ENCODE results near the gene ICA1. TPM values are rescaled to one million over a fixed set of nuclear protein-coding genes. Genes with fewer than 3 reads are reported as not detected.

ICA1 gene
- total RNA-seq, 6 experiments from 2014 or later = not detected

- DNase-seq = no peak
- TF ChIP-seq CTCF (IDR thresholded peaks at IDR 0.05) = no peak
- Mint-ChIP-seq H3K9me3 (no peaks in the 10 kb centered on the region), H3K4me1 (ENCODE audit: low read depth) (peaks cover 8% of the 10 kb centered on the region), H3K36me3 (ENCODE audit: low read depth) (peaks cover 10% of the 10 kb centered on the region; the same call in 1 of the 2 replicates), H3K27me3 (ENCODE audit: insufficient read depth) (peaks cover 1% of the 10 kb centered on the region), H3K4me3 (no peak overlapping the region), H3K27ac (no peak overlapping the region)
Observed at GRCh38 chr7:8089036-8089780, 172.8 kb downstream of the ICA1 start.

GRCh38 chr7:8086239-8086638 lies 175.7 kb downstream of the ICA1 start:
- no peak overlapping the region for H3K27ac Mint-ChIP-seq
- H3K27me3 Mint-ChIP-seq (ENCODE audit: insufficient read depth) = no peaks in the 10 kb centered on the region; the same call in 1 of the 2 replicates
- peaks cover 10% of the 10 kb centered on the region; the same call in 1 of the 2 replicates for H3K36me3 Mint-ChIP-seq (ENCODE audit: low read depth)
- no peak for TF ChIP-seq CTCF (IDR thresholded peaks at IDR 0.05)
- no peaks in the 10 kb centered on the region for H3K4me1 Mint-ChIP-seq (ENCODE audit: low read depth)
- no peak for DNase-seq
- H3K4me3 Mint-ChIP-seq = no peak overlapping the region
- H3K9me3 Mint-ChIP-seq = no peaks in the 10 kb centered on the region

- no peaks in the 10 kb centered on the region for H3K9me3 Mint-ChIP-seq
- H3K36me3 Mint-ChIP-seq (ENCODE audit: low read depth) = peaks cover 10% of the 10 kb centered on the region; the same call in 1 of the 2 replicates
- H3K27ac Mint-ChIP-seq = no peak overlapping the region
- no peak for DNase-seq
- H3K27me3 Mint-ChIP-seq (ENCODE audit: insufficient read depth) = no peaks in the 10 kb centered on the region; the same call in 1 of the 2 replicates
- no peak for TF ChIP-seq CTCF (IDR thresholded peaks at IDR 0.05)
- no peaks in the 10 kb centered on the region for H3K4me1 Mint-ChIP-seq (ENCODE audit: low read depth)
- H3K4me3 Mint-ChIP-seq = no peak overlapping the region
Observed at GRCh38 chr7:8085420-8085819, 176.5 kb downstream of the ICA1 start.

- no peaks in the 10 kb centered on the region for H3K4me1 Mint-ChIP-seq (ENCODE audit: low read depth)
- H3K9me3 Mint-ChIP-seq = no peaks in the 10 kb centered on the region
- DNase-seq = no peak
- H3K36me3 Mint-ChIP-seq (ENCODE audit: low read depth) = peaks cover 10% of the 10 kb centered on the region; the same call in 1 of the 2 replicates
- no peak for TF ChIP-seq CTCF (IDR thresholded peaks at IDR 0.05)
- H3K4me3 Mint-ChIP-seq = no peak overlapping the region
- H3K27ac Mint-ChIP-seq = no peak overlapping the region
- no peaks in the 10 kb centered on the region; the same call in 1 of the 2 replicates for H3K27me3 Mint-ChIP-seq (ENCODE audit: insufficient read depth)
Observed at GRCh38 chr7:8084836-8085235, 177.1 kb downstream of the ICA1 start.

GRCh38 chr7:8082762-8083161 lies 179.2 kb downstream of the ICA1 start:
- no peaks in the 10 kb centered on the region; the same call in 1 of the 2 replicates for H3K27me3 Mint-ChIP-seq (ENCODE audit: insufficient read depth)
- no peaks in the 10 kb centered on the region for H3K9me3 Mint-ChIP-seq
- H3K4me1 Mint-ChIP-seq (ENCODE audit: low read depth) = no peaks in the 10 kb centered on the region
- no peak overlapping the region for H3K4me3 Mint-ChIP-seq
- TF ChIP-seq CTCF (IDR thresholded peaks at IDR 0.05) = no peak
- DNase-seq = no peak
- H3K27ac Mint-ChIP-seq = no peak overlapping the region
- H3K36me3 Mint-ChIP-seq (ENCODE audit: low read depth) = peaks cover 10% of the 10 kb centered on the region; the same call in 1 of the 2 replicates
